ENCODE results near the gene USP3. TPM values are rescaled to one million over a fixed set of nuclear protein-coding genes. Genes with fewer than 3 reads are reported as not detected.

The USP3 gene
- total and polyA plus RNA-seq, 2 of the 13 experiments (the other 11 are each of a cell fraction or from before 2014, with no cell fraction given), result 14.3 to 61.2 TPM

DNA sequence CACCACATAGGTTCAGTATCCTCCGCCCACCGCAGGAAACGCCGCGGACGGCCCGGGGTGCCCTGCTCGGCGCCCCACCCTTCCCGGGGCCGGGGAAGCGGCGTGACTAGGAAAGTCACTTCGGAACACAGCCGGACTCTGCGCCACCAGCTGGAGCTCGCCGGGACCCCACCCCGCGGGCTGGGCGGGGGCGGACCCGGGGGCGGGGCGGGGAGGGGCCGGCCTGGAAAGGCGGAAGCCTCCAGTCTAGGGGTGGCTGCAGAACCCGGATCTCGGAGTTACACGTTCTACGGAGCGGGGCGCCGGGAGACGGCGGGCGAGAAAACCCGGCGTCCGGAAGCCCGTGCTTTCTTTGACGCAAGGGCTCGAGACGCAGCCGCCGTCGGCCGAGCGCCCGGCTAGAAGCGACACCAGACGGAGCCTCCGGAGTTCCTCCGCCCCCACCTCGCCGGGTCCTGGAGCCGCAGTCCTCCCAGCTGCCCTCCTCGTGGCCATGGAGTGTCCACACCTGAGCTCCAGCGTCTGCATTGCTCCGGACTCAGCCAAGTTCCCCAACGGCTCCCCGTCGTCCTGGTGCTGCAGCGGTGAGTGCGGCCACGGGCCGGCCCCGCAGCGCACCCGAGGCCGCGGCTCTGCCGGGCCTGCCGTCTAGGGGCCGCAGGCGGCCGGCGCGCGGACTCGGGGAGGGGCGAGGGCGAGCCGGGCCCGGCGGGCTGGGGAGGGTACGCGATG, at the start of gene USP3 (continued):
- TF ChIP-seq ZNF407 (CRISPR knock-in tag; IDR thresholded peaks at IDR 0.05; ENCODE audit: not compliant biosample characterization) (peak; percentile 36), ZNF570 (CRISPR knock-in tag; IDR thresholded peaks at IDR 0.05; ENCODE audit: borderline replicate concordance) (no peak), ZMYM4 (CRISPR knock-in tag; IDR thresholded peaks at IDR 0.05) (peak; percentile 54; the same call in 1 of the 2 replicates), ZNF446 (CRISPR knock-in tag; IDR thresholded peaks at IDR 0.05) (0 out of 2 replicates have a peak, but pooled peaks have one; percentile 1), IKZF5 (CRISPR knock-in tag; IDR thresholded peaks at IDR 0.05) (no peak; the same call in none of the 2 replicates), JUND (CRISPR knock-in tag; IDR thresholded peaks at IDR 0.05) (no peak), BRD4 (CRISPR knock-in tag; IDR thresholded peaks at IDR 0.05) (no peak; the same call in 1 of the 2 replicates), ZNF530 (CRISPR knock-in tag; IDR thresholded peaks at IDR 0.05; ENCODE audit: low read depth) (no peak), RAD51 (IDR thresholded peaks at IDR 0.05; ENCODE audit: borderline replicate concordance) (no peak), SALL2 (CRISPR knock-in tag; IDR thresholded peaks at IDR 0.05) (no peak), ZNF143 (CRISPR knock-in tag; IDR thresholded peaks at IDR 0.05) (no peak), SRF (IDR thresholded peaks at IDR 0.05; ENCODE audit: low read depth, low read length) (peak; percentile 68; the same call in 1 of the 2 replicates), CCDC6 (CRISPR knock-in tag; IDR thresholded peaks at IDR 0.05) (peak; percentile 81), MAFK (conservative IDR thresholded peaks at IDR 0.05 in 1 of 2, IDR thresholded peaks at IDR 0.05 in 1 of 2; ENCODE audit: low read length in 2 of 2) (no peak), GATA4 (IDR thresholded peaks at IDR 0.05; ENCODE audit: borderline replicate concordance, low read depth) (no peak)
- TF ChIP-seq, protein P1, sequence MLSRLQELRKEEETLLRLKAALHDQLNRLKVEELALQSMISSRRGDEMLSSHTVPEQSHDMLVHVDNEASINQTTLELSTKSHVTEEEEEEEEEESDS (CRISPR knock-in tag; IDR thresholded peaks at IDR 0.05; ENCODE audit: borderline replicate concordance), result no peak
- TF ChIP-seq, protein P2, sequence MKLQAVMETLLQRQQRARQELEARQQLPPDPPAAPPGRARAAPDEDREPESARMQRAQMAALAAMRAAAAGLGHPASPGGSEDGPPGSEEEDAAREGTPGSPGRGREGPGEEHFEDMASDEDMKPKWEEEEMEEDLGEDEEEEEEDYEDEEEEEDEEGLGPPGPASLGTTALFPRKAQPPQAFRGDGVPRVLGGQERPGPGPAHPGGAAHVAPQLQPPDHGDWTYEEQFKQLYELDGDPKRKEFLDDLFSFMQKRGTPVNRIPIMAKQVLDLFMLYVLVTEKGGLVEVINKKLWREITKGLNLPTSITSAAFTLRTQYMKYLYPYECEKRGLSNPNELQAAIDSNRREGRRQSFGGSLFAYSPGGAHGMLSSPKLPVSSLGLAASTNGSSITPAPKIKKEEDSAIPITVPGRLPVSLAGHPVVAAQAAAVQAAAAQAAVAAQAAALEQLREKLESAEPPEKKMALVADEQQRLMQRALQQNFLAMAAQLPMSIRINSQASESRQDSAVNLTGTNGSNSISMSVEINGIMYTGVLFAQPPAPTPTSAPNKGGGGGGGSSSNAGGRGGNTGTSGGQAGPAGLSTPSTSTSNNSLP (IDR thresholded peaks at IDR 0.05; ENCODE audit: low read depth, low read length), result no peak
- TF ChIP-seq, protein P3, sequence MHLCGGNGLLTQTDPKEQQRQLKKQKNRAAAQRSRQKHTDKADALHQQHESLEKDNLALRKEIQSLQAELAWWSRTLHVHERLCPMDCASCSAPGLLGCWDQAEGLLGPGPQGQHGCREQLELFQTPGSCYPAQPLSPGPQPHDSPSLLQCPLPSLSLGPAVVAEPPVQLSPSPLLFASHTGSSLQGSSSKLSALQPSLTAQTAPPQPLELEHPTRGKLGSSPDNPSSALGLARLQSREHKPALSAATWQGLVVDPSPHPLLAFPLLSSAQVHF (CRISPR knock-in tag; IDR thresholded peaks at IDR 0.05), result no peak

Data from HepG2 (cell line).